Eye (tissue), 1 donor: ENCODE data around the gene ZBTB16.

Experiments
- DNase-seq: peaks from one replicate; pipeline ENCODE4 v3.0.0-alpha.2; 2015

The ZBTB16 gene

DNA sequence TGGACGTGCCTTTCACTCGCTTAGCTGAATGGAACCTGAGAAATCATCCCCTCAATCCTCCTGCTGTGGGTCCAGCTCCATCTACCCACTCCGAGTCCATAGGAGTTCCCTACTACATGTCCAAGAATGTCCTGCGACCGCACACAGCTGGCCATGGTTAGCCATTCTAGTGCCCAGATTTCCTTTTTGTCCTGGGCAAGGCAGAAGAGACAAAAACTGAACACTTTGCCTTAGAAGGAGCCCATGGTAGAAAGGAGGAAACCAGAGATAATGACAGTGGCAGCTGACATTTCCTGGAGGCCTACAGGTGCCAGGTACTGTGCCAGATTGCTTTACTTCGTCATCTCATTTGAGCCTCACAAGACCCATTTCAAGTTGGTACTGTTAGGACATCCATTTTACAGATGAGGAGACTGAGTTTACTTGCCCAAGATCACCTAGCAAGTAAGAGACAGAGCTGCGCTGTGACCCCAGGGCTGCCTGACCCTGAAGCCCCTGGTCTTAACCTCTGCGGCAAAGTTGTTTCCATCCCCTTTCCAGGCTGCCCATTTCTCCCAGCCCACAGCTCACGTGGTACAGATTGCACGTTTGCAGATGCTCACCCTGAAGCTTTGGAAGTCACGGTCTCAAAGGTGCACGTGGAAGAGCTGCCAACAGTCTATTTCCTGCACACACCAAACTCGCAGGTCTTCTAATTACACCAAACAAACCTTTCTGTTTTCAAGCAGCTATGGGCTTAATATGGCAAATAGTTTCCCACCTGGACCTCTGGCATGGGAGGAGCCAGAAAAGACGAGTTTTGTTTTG is 112.7 kb downstream of the ZBTB16 start:
- DNase-seq: no peak

DNA sequence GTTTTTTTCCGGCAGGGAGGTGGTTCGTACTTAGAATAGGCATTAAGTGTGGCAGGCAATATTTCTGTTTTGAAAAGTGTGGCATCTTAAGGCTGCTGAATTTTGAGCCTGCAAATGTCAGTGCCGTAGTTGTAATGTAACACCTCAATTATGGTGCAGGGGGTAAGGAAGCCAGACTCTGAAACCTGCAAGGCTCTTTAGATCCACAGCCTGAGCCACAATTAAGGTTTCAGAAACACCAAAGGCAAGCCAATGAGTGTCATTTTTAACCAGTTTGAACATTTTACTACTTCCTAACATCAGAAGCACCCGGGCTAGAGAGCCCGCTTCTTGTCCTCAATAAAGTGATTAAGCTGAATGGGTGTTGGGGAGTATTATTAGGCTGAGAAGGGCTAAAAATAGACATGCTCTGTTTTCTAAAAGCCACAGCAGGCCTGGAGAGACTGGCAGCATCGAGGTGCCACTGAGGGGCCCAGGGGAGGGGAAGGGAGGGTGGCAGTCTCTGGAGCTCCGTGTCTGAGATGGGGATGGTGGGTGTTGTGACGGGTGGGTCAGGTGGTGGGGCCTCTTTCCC is 113.4 kb downstream of the ZBTB16 start:
- no peak for DNase-seq

DNA sequence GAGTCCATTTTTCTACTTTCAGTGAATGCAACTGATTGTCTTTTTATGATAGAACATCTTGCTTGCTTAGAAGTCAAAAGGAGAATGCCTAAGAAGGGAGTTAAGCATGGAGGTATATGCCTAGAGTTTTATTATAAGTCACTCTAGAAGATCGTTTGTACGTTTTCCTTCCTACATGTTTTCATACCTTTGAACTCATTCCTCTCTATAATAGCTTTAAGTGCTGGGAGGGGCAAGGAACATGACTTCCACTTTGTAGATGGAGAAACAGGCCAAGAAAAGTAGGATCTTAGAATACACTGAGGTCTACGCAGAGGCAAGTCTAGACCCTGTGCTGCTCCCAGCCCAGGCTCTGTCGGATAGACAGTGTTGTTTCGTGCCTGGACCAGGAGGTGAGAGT is 114.3 kb downstream of the ZBTB16 start:
- no peak for DNase-seq

DNA sequence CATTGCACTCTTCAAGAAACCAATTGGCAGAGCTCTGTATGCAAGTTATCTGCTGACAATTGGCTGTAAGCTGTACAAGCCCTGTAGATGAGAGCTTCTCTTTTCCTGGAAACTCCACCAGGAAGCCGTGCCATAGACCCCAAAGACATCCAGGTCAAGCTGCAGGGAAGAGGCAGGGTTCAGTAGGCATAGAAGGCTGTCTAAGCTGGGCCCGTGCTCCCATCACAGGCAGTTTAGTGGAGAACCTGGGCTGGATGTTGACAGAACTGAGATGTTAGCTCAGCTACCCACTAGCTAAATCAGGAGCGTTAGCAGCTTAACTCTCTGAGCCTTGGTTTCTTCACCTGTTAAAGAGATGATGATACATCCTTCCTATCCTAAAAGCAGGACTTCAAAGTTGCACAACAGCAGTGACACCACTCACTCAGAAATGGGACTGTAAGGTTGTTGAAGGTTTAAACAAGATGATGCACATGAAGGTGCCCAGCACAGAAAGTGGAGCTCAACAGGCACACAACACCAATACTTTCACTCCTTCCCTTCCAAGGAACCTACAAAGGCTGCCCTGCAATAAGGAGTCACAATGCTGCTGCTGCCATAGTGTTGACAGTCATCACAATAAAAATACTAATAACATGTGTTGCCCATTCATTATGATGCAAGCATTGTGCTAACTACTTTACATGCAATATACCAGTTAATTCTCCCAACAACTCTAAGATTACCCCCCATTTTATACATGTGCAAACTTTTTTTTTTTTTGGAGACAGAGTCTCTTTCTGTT is 115.4 kb downstream of the ZBTB16 start:
- DNase-seq: no peak

DNA sequence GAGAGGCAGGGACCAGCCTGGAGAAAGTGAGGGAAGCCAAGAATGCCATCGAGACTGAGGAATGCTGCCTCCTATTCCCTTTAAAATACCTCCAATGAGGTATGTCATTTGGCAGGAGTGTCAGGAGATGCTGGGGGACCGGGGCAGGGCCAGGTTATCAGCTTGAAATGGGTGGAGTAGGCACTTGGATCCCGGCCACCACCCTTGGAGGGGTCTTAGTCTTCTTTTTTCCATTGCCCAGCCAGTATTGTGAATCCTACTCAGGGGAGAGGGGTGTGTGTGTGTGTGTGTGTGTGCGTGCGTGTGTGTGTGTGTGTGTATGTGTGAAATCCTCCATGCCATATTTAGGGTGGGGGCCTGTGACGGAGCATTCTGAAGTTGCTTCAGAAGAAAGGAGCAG is 116.2 kb downstream of the ZBTB16 start:
- no peak for DNase-seq

DNA sequence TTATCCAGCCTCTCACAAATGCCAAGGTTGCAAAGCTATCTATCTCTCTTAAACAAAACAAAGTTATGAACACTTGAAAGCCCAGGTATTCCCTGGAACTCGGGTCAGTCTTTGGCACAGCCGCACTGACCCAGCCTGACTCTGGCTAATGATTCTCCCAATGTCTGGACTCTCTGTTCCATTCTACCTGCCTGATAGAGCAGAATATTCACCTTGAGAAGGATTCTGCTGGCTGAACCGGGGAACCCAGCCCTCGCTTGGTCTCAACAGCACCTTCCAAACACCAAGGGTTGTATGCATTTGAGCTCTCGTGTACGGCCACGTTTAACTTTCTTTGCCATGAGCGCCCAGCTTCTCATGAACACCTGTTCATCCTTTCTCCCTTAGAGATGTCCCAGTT is 116.8 kb downstream of the ZBTB16 start:
- no peak for DNase-seq

DNA sequence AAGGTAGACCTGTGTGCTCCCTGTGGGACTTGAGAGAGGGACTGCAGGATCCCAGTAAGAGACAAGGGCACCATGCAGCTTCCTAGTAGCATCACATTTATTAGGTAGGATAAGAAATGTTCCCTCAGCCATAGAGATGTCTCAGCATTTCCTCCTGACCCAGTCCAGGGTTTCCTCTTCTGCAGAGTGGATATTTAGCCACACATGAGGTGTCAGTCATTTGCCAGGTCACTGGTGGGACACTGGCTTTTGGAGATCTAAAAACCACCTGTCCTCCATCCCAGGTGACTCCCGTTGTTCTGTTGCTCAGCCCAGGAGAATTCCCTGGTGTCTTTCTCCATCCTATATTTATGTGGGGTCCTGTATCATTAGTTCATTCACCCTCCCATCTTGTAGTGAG is 119.1 kb downstream of the ZBTB16 start:
- DNase-seq: no peak

DNA sequence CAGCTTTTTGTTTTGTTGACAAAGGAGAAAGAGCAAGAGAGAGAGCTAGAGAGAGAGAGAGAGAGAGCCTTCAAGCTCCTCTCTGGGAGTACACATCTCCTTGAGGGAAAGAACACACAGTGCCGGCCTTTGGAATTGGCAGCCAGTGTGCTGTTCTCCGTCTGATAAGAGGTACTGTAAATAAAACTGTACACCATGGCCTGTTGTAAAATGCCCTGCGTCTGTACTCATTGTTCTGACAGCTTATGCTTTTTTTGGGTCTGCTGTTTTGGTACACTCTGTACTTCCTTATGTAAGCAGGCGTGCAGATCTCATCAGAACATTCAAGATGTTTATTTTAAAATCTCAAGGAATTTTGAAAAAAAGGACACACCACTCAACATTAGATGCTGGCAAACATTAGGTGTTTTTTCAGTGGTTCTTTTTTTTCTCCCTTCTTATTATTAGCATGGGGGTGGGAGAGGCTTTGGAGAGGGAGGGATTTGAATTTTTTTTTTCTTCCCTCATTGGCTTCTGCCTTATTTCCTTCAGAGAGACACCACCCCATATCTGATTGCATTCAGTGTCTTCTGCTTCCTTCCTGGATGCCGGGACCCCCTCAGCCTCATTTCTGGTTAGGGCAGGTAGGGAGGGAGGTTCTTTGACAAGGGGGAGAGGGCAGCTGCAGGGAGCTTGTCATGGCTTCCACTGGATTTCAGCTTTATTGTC is 119.9 kb downstream of the ZBTB16 start:
- DNase-seq: peak; percentile 73

DNA sequence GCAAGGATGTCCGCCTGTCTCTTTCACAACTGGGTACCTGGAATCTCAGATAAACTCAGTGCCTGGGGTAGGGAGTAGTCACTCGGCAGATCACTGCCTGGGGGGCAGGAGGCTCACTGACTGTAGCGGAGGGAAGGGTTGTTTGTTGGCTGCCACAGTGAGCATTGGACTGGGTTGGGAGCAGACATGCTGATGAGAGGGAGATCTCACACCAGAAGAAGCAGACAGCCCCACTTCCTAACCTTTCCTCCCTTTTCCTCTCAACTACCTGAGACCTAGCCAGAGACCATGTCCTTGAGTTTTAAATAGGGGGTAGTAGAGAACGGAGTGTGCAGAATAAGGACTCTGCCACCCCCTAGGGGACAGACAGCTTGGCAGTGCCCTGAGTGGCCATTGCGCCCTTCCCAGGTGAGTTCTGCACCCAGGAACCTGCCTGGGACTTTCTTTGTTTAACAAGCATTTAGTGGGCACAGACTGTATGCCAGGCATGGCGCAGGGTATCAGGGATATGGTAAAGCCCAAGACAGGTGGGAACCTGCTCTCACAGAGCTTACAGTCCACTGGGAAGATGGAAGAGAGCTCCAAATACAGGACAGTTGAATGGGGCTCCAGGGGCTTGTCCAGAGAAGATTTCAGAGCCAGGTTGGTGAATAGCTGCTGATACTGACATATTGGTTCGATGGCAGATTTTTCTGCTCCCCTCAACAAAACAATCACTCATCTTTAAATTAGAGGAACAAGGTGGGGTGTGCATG is 121.0 kb downstream of the ZBTB16 start:
- DNase-seq: no peak

DNA sequence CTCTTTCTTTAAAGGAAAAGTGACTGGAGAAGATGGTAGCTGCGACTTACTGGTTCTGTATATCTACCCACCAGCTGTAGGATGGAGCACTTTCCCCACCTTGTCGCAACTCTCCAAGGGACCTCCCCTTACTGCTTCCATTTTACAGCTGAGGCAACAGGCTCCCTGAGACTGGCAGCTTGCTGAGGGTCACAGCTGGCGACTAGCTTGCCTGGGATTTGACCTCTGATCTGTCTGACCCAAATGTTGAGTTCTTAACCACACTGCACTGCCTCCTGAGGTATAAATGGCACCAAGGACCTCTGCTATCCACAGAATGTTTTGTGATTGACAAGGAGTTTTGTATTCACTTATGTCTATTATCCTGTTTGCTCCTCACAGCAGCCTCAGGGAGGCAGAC is 121.7 kb downstream of the ZBTB16 start:
- DNase-seq: no peak

DNA sequence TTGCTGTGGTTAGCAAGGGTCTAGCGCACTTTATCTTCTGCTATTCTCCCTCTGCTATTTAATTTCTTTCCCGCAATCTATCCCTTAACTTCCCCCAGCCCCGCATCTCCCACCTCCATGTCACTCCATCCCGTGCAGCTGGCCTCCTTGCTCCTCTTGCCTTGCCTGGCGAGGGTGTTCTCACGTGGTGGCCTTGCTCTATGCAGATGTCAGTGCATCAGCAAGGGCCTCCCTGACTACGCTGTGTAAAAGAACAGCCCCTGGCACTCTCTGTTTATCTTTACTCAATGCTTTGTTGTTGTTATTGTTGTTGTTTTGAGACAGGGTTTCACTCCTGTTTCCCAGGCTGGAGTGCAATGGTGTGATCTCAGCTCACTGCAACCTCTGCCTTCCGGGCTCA is 122.2 kb downstream of the ZBTB16 start:
- no peak for DNase-seq

DNA sequence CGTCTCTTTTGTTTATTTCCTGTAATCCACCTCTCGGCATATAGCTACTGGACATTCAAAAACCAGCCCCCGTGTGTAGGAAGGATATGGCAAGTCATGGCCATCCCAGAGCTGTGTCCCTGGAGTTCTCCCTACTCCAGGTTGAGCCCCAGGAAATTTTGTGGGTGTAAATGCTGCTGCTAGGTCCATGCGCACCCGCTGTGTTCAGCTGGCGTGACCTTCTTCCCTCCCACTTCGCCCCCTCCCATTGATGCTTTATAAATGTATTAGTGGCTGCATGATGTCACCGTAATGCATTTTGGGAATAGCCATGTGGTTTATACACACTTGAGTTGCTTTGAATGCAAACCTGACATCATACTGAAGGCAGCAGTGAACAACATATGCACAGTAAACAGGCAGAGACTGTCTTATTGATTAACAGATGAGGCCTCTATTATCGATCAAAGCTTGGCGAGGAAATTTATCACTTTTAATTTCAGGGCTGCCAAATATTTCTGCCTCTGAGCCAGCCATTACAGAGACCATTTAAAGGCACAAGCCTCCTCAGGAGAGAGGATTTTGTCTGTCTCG is 123.0 kb downstream of the ZBTB16 start:
- peak; percentile 91 for DNase-seq

DNA sequence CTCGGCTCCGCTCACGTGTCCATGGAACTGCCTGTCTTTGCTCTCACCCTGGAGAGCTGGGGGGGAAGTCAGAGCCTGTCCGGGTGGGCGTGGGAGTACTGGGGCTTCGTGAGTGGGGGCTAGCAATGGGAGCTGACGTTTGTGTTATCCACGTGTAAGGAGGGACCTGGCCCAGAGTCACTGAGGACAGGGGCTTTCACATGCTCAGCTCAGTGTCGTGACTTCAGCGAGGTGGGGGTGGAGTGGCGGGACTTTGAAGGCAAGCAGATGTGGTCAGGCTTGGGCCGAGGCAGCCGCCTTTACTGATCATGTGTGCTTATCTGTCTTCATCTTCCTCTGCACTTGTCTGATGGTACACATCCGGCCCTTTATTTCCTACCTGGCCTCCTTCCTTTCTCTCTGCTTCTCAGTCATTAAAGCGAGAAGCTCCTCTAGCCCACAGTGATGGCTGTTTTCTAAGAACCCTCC is 123.6 kb downstream of the ZBTB16 start:
- no peak for DNase-seq

DNA sequence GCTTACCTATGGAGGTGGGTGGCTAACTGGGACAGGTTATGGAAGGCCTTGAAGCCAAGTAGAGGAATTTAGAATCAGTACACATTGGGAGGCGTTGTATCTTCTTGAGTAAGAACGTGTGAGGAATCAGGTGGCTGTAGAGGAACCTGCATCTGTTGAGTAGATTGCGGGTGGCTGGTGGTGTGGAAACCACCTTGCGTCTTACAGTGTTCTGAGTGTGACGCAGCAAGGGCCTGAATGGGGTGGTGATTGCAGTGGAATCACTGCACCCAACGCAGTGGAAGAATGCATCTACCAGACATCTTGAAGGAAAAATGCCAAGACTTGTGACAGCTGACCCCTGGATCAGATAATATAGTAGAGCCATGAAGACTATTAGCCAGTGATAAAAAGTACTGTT is 125.9 kb downstream of the ZBTB16 start:
- DNase-seq: no peak

DNA sequence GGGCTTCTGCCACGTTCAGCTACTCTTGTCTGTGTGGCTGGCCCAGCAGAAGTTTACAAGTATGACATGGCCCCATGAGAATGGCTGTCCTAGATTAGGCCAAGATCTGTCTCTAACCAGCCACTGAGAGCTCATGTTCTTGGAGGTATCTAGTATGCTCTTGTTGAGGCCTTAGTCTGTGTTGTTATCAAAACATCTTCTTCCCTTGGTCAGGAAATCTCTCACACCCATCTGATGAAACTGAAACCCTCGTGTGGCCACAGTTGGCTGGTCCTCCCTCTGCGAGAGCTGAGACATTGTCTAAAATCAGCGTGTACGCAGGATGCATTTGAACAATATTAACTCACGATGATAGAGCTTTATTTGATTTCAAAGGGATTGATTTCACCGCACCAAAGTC is 127.7 kb downstream of the ZBTB16 start:
- no peak for DNase-seq

DNA sequence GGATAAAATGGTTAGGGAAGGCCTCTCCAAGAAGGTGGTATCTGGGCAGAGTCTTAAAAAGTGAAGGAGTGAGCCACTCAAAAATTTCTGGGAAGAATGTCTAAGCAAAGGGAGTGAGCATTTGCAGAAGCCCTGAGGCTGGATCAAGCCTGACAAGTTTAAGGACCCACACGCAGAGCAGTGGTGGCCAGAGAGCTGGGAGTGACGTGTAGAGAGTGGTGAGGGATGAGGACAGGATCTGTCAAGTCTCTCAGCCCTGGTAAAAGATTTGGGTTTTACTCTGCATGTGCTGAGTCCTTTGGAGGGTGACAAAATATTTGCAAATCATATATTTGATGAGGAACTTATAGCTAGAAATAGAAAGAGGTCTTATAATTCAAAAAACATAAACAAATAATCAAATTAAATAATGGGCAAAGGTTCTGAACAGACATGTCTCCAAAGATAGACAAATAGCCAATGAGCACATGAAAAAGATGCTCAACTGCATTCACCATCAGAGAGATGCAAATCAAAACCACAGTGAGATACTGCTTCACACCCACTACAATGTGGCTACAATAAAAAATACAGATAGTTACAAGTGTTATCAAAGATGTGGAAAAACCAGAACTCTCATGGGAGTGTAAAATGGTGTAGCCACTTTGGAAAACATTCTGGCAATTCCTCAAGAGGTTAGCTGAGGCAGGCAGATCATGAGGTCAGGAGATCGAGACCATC is 129.5 kb downstream of the ZBTB16 start:
- no peak for DNase-seq

DNA sequence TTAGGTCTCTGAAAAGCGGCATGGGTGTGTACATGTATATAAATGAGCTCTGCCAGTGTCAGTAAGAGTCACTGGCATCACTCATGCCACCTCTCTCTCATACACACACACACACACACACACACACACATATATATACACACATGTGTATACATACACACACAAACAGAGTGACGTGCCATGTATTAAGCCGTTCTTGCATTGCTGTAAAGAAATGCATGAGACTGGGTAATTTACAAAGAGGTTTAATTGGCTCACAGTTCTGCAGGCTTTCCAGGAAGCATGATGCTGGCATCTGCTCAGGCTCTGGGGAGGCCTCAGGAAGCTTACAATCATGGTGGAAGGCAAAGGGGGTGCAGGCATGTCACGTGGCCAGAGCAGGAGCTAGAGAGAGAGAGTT is 131.1 kb downstream of the ZBTB16 start:
- no peak for DNase-seq

DNA sequence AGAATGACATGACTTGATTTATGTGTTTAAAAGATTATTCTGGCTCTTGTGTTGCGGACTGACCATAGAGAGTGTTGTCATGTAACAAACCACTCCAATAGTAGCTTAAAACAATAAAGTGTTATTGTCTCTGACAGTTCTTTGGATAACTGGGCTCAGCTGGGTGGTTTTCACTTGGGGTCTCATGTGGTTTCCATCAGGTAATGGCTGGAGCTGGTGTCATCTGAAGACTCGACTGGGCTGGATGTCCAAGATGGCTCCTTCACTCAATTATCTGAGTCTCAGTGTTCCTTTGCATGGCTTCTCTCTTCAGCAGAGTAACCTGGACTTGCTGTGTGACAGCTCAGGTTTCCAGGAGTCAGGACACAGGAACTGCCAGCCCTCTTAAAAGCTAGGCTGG is 132.4 kb downstream of the ZBTB16 start:
- no peak for DNase-seq

DNA sequence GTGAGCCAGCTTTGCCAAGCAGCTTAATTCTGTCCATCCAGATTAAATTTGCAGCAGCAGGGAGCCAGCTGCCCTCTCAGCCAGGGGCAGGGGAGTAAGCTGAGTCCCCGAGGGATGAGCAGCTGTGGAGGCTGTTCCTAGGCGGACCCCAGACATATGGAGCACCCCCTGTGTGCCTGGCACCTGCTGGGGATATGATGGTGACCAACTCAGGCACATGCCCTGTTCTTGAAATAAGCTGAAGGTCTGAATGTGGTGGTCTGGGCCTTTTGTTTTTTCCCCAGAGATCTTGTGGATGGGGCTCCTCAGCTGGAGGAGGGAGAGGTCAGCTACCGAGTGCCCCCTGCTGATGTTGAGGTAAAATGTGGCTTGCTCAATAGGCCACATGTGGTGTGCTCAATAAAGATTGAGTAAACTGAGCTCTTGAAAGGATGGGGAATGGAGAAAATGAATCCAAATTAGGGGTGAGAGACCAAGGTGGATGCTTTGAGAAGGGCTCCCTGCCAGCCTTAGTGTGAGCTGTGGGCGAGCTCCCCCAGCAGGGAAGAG is 133.4 kb downstream of the ZBTB16 start:
- DNase-seq: peak; percentile 72

DNA sequence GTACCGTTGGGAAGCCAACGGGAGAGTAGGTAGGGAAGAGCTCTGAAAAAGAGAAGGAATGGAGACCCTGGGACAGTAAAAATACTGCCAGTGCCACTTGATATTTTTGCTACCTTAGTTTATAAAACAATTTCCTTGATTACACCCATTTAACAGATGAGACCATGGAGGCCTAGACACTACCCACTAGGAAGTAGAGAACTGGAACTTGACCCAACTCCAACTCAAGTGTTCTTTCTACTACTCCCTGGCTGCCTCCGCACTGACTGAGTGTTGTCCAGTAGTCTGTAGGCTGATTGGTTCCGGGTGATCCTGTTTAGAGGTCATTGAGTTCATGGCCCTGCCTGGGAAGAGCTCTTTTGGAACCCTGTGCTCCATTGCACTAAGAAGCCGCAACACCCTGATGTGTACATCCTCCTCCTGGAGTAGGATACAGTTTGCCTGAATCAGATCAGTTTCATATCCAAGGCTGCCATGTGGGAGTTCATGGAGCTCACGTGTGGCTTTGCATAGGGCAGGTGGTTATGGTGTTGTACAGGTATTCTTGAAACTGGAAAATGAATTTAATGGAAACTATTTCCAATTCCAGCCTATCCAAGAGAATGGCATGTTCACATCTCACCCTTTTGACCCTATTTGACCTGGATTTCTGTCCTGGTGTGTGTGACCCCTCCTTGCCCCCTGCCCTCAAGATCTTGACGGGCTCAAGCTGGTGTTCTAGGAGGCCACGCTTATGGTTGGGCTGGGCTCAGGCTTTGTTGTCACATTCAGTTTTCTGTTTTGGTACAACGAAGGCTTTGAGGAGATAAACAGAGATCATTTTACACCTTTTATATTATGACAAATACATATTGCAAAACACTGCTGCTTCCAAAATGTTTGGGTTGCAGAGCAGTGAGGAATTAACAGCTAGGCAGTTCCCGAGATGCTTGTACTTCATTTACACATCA is 134.5 kb downstream of the ZBTB16 start:
- DNase-seq: no peak
